ENCODE results near the gene PLS1.
"Not testable (repeated sequence)": the region's sequence is repeated elsewhere in the genome, so short reads cannot be mapped to it uniquely, and the experiment has no call there.

The PLS1 gene

DNA sequence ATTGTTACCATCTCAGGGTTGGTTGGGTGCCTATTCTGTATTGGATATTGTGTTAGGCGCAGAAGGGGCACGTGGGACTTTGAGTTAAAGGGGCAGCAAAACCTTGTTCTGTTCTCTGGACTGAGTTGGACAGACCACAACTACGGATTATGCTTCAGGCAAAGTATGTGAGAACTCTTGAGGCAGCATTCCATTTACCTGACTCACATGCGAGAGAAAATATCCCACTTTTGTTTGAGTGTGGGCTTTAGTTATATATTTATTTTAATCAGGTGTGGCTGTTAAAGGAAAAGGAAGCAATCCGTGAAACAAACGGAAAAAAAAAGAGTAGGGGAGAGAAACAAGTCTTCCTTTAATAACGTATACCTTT, 627 bp upstream of the PLS1 start:
- DNase-seq (ENCODE audit: extremely low read depth in 1 of 2, low read depth in 1 of 2) = no peak

DNA sequence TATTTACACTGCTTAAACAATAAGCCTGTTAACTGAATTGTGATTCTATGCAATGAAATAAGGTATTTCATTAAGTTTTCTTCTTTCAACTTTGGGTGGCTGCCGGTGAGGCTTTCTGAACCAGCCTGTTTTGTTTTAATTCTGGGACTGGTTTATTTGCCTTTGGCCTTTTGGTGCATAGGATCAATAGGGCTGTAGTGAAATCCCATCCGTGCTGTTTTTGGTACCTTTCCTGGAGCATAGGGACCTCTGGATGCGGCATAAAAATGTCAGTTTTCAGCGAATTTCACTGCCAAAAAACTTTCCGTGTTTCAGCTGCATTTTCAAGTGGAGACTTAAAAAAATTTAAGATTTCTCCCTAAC, 514 bp downstream of the PLS1 start:
- DNase-seq (ENCODE audit: extremely low read depth in 1 of 2, low read depth in 1 of 2) = no peak

DNA sequence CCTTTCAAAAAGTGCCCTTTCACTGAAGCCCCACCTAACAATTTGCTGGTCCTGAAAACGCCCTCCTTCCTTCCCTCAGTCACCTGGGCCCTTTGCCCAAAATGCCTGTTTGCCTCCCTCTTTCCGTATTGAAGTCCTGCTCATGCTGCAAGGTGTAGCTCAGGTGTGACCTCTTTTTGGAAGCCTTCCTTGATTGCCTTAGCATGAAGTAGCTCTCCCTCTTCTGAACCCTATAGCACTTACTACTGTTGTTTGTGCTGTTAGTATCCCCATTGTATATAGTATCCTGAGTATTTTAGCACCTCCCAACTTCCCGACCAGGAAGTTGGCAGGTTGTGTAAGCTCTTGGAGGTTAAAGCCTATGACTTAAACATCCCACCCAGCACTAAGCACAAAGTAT, 1.7 kb downstream of the PLS1 start:
- no peak for DNase-seq (ENCODE audit: extremely low read depth in 1 of 2, low read depth in 1 of 2)

DNA sequence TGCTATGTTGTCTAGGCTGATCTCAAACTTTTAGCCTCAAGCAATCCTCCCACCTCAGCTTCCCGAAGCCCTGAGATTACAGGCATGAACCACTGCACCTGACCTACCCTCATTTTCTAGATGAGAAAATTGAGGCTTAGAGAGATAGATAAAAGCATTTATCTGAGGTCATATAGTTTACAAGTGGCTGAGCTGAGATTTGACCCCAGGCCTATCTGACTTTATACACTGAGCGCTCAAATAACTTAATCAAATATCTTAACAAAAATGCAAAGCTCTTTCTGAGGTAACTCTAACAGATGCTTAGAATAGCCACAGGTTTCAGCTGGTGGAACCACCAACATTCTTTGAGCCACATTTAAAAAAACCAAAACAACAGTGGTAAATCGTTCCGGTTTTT, 5.5 kb downstream of the PLS1 start:
- no peak for DNase-seq (ENCODE audit: extremely low read depth in 1 of 2, low read depth in 1 of 2)

DNA sequence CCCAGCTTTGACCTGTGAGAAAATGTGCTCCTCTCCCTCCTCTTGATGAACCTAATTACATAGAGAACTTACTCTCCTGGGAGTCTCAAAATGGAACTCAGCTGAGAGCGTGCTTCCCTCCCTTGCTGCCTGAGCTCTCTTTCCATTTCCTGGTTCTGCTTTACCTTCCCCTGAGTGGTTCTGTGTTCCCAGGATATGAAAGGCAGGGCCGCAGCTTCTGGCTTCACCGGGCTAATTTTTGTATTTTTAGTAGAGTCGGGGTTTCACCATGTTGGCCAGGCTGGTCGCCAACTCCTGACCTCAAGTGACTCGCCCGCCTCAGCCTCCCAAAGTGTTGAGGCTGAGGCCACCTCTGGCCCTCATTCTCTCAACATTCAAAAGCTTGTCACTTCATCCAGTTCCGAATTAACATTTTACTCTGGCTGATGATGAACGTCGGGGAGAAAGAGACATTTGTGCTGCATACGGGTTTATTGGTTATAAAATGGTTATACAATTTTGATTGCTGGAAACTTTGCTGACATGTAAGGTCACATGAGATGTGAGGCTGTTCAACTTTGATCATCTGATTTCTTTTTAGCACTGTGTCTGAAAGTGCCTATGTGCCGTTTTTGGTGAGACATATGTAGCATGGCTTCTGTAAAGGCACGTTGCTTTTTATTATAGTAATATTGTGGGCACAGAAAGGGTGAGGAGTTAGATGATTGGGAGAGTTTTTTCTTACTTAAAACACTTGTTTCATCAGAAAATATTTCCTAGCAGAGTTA, 6.6 kb downstream of the PLS1 start:
- DNase-seq (ENCODE audit: extremely low read depth in 1 of 2, low read depth in 1 of 2) = no peak

DNA sequence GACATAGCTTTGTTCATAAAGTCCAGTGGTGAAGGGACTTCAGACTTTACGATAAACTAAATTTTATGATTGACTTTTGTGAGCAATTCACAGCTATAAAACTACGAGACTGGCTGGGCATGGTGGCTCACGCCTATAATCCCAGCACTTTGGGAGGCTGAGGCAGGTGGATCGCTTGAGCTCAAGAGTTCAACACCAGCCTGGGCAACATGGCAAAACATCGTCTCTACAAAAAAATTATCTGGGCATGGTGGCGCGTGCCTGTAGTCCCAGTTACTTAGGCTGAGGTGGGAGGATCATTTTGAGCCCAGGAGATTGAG, 7.2 kb downstream of the PLS1 start:
- DNase-seq (ENCODE audit: extremely low read depth in 1 of 2, low read depth in 1 of 2) = not testable (repeated sequence)

DNA sequence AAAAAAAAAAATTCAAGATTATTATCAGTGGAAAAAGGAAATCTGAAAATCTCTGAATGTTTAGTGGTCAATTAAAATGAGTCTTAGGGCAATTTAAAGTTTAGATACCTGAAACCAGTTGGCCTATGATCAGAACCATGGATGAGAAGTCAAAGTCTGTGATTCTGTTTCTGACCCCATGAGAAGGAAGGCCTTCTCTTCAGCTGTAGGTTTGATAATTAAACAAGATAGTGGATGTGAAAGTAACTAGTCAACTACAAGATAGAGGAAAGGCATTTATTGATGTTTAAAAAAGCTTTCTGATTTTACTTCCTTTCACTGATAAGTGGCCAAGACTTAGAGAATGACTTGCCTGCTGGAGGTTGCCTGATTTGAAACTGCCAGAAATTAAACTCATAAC, 8.7 kb downstream of the PLS1 start:
- no peak for DNase-seq (ENCODE audit: extremely low read depth in 1 of 2, low read depth in 1 of 2)

DNA sequence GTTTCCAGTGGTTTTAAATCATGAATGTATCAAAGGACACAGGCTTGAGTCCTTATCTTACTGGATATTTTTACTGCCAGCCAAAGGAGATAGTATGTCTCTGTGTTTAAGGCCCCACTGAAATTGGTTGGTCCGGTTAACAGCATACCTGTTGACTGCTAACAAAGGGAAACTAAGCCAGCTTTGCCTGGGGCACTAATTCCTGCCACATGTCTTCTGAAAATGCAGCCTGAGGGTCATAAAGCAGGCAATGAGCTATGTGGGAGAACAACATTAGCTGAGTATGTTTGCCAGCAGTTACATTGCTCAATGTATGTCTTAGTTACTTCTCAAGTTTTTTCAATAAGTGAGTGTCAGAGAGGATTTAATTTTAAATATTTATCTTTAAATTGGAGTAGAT, 12.4 kb downstream of the PLS1 start:
- DNase-seq (ENCODE audit: extremely low read depth in 1 of 2, low read depth in 1 of 2) = no peak

- no peak for DNase-seq (ENCODE audit: extremely low read depth in 1 of 2, low read depth in 1 of 2)
Measured at GRCh38 chr3:142609136-142609535, 12.9 kb downstream of the PLS1 start.

DNA sequence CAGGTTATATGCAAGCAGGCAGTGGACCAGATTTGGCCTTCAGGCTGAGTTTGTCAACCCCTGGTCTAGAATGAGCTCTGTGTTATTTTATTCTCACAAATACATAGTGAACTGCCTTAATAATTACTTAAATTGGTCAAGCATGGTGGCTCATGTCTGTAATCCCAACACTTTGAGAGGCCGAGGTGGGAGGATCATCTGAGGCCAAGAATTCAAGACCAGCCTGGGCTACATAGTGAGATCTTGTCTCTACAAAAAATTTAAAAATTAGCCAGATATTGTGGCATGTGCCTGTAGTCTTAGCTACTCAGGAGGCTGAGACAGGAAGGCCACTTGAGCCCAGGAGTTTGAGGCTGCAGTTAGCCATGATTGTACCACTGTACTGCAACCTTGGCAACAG, 15.0 kb downstream of the PLS1 start:
- no peak for DNase-seq (ENCODE audit: extremely low read depth in 1 of 2, low read depth in 1 of 2)

DNA sequence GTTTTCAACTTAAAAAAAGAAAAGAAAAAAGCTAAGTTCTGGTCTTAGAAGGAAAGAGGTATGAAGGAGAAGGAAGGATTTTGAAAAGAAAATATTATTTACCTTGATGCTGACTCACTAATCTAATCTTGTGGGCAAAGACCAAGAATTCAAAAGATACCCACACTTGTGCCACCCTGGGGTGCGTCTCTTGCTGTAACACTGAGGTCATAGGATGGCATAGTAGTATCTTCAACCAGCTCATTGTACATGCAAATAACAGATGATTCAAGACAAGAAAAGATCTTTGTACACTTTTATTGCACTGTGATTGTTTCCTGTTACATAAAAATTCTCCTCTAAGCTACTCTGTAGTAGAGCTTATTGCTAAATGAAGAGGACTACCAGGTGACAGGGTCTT, 17.3 kb downstream of the PLS1 start:
- DNase-seq (ENCODE audit: extremely low read depth in 1 of 2, low read depth in 1 of 2) = no peak

DNA sequence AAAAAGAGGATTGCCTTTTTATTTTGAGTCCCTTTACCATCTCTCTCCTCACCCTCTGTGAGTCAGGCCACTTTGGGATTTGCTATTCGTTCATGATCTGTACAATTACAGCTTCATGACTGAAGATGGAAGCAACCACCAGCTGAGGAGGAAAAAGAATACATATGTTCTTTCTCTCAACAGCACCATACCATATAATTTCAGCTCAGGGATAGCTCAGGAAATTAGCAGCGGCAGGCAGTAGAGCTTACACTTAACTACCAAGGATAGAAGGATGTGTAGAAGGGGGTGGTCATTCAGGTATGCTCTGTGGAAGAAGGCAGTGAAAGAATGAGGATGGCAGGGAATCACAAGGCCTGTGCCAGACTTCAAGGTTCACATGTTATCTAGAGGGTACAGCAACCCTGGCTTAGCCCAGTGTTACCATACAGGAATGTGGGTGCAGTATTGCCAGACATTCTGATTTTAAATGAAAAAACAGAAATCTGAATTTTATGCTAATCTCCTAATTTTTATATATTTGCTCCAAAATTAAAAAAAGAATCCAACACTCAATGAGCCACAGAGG, 17.9 kb downstream of the PLS1 start:
- DNase-seq (ENCODE audit: extremely low read depth in 1 of 2, low read depth in 1 of 2) = no peak

DNA sequence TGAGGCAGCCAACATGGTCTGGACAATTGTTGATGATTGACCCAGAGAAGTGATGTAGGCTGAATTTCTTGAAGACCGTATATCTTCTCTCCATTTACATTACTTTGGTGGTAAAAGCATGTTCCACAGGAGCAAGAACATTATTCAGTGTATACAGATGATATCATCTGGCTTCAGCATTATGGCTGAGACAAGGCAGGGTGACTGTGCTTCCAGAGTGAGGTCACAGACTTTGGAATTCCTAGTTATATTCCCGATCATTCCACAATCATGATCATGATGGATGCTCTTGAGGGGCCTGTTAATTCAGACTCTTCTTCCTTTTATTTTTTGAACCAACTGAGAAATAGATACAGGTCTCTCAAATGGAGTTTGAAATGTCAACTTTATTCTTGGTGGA, 19.0 kb downstream of the PLS1 start:
- no peak for DNase-seq (ENCODE audit: extremely low read depth in 1 of 2, low read depth in 1 of 2)

DNA sequence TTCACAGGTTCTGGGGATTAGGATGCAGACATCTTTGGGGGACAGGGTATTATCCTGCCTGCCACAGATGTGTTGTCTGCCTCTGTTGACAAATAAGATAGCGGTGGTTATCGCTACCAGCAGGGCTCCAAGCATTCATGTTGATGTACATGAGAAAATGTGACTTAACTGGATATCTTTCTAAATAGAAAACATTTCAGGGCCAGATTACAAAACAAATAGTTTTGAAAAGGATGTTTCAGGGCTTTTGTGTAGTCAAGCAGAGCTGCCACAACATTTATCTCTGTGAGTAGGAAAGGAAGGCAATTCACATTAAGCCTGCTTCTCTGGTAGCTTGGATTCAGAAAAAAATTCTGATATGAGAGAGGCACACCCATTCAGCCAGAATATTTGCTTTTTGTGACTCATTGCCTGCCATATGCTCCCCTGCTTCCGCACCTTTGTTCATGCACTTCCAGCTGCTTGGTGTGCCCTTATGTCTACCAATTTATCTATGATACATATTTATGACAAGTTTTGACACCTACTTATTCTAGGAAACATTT, 22.8 kb downstream of the PLS1 start:
- no peak for DNase-seq (ENCODE audit: extremely low read depth in 1 of 2, low read depth in 1 of 2)

DNA sequence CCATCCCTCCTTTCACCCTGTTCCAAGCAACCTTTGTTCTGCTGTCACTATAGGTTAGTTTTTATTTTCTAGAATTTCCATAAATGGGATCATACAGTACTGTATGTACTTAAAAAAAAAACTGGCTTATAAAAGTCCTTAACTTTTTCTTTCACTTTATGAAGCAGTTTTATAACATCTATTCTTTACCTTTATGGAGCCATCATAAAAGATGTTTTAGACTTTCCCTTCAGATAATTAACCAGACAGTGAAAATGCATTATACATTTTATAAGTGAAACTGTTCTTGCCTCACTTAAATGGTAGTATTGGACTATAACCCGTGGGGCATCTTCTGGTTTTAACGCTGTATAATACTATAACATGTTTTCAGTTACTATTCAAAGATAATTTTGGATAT, 26.2 kb downstream of the PLS1 start:
- DNase-seq (ENCODE audit: extremely low read depth in 1 of 2, low read depth in 1 of 2) = no peak

DNA sequence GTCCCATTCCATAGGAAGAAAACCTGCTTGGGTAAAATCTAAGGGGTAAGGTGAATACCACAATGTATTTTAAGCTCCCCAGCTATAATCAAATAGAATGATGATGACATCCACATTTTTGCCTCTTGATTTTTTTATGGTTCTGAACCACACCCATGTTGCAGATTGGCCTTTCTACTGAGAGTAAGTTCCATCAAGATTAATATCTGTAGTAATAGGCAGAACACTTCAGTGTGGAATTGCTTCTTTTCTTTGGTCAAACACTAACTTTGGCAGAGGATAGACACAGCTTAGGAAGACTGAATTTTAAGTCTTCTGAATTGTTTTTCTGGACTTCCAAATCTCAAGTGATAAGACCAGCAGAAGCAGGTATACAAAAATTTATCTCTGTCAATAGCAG, 27.0 kb downstream of the PLS1 start:
- no peak for DNase-seq (ENCODE audit: extremely low read depth in 1 of 2, low read depth in 1 of 2)

GRCh38 chr3:142624341-142625152, 28.4 kb downstream of the PLS1 start:
- DNase-seq (ENCODE audit: extremely low read depth in 1 of 2, low read depth in 1 of 2) = no peak

GRCh38 chr3:142625153-142625440, 28.9 kb downstream of the PLS1 start:
- DNase-seq (ENCODE audit: extremely low read depth in 1 of 2, low read depth in 1 of 2) = no peak

- no peak for DNase-seq (ENCODE audit: extremely low read depth in 1 of 2, low read depth in 1 of 2)
Measured at GRCh38 chr3:142626971-142627370, 30.8 kb downstream of the PLS1 start.

GRCh38 chr3:142628801-142629200, 32.6 kb downstream of the PLS1 start:
- no peak for DNase-seq (ENCODE audit: extremely low read depth in 1 of 2, low read depth in 1 of 2)

DNA sequence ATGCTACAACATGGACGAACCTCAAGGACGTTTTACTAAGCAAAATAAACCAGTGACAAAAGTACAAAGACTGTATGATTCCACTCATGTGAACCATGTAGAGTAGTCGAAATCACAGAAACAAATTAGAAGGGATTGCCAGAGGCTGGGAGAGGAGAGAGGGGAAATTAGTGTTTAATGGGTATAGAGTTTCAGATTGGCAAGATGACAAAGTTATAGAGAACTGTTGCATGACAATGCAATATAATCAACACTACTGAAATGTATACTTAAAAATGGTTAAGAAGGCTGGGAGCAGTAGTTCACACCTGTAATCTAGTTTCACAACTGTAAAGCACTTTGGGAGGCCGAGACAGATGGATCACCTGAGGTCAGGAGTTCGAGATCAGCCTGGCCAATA, 36.9 kb downstream of the PLS1 start:
- no peak for DNase-seq (ENCODE audit: extremely low read depth in 1 of 2, low read depth in 1 of 2)

GRCh38 chr3:142636050-142636449, 39.9 kb downstream of the PLS1 start:
- no peak for DNase-seq (ENCODE audit: extremely low read depth in 1 of 2, low read depth in 1 of 2)
